Loucy (cell line): ENCODE measurements around the gene ALPI.

Source experiments
- CTCF ChIP-seq: fragments of 200-600 bp; sonication (generic); conservative IDR thresholded peaks from 2 replicates; pipeline ENCODE4 v1.5.1; 2014; ENCODE audit warnings: mild to moderate bottlenecking, antibody characterized with exemption, low read length
- EZH2phosphoT487 ChIP-seq: fragments of 200-600 bp; IDR thresholded peaks from 2 replicates; pipeline ENCODE4 v1.6.1; 2018; ENCODE audit warnings: antibody characterized with exemption, mild to moderate bottlenecking, moderate library complexity, borderline replicate concordance

GRCh38 chr2:232487385-232488096 lies 31.6 kb downstream of the ALPI start, which contains the start of gene ECEL1:
- no peak for TF ChIP-seq CTCF
- no peak for TF ChIP-seq EZH2phosphoT487
